ENCODE measurements around the gene APH1B.

- TF ChIP-seq CTCF (IDR thresholded peaks at IDR 0.05): no peak
- TF ChIP-seq POLR2A (IDR thresholded peaks at IDR 0.05): no peak
Measured at GRCh38 chr15:63277893-63278456, 570 bp downstream of the APH1B start.
